HepG2 (cell line): ENCODE data around the gene MFAP3L.

Experiments
- JUND ChIP-seq: sonication (generic); formaldehyde crosslinking; IDR thresholded peaks from 2 replicates; pipeline ENCODE4 v1.8.0; 2022; ENCODE audit warnings: mild to moderate bottlenecking, missing genetic modification reagents
- SALL2 ChIP-seq: sonication (generic); formaldehyde crosslinking; IDR thresholded peaks from 2 replicates; pipeline ENCODE4 v1.8.1; 2023; ENCODE audit warnings: mild to moderate bottlenecking, missing genetic modification reagents, inconsistent platforms
- ZNF335 ChIP-seq: sonication (generic); formaldehyde crosslinking; IDR thresholded peaks from 2 replicates; pipeline ENCODE4 v1.4.0; 2020; ENCODE audit warnings: missing genetic modification reagents
- TF ChIP-seq, protein P1 (sequence below): sonication (generic); formaldehyde crosslinking; IDR thresholded peaks from 2 replicates; pipeline ENCODE4 v1.4.0; 2020; ENCODE audit warnings: missing genetic modification reagents, mild to moderate bottlenecking, borderline replicate concordance
- TF ChIP-seq, protein P2 (sequence below): sonication (generic); formaldehyde crosslinking; IDR thresholded peaks from 2 replicates; pipeline ENCODE4 v1.4.0; 2020; ENCODE audit warnings: missing genetic modification reagents, borderline replicate concordance
- TF ChIP-seq, protein P3 (sequence below): sonication (generic); formaldehyde crosslinking; IDR thresholded peaks from 2 replicates; pipeline ENCODE4 v1.4.0; 2020; ENCODE audit warnings: missing genetic modification reagents

DNA sequence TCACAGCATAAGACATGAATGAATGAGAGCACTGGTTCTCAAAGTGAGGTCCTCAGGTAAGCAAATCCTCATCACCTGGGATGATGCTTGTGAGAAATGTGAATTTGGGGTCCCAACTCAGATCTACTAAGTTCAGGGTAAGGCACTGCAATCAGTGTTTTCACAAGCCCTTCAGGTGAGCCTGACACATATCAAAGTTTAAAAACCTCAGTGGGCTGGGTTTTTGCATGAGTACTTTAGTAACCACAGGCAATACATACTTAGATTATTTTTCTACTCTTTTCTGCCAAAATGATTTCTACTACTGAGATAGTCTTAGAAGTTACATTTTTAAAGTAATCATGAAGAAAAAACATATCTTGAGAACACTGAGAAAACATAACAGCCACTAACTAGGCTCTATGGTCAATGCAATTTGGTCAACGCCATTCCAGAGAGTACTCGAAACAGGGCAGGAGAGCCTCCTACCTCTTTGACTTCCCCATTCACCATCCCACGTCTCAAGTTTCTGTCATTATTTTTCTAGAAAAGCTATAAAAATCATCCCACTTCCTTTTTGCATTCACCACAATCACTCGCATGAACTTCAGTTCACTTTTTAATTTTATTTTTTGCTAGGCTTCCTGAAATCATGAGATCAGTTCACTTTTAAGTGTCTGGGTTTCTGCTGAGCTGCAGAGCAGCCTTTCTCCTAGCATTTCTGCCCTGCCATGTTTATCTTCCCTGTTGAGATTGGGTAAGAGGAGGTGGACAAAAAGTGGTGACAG is 73.8 kb downstream of the MFAP3L start:
- TF ChIP-seq, protein P1, sequence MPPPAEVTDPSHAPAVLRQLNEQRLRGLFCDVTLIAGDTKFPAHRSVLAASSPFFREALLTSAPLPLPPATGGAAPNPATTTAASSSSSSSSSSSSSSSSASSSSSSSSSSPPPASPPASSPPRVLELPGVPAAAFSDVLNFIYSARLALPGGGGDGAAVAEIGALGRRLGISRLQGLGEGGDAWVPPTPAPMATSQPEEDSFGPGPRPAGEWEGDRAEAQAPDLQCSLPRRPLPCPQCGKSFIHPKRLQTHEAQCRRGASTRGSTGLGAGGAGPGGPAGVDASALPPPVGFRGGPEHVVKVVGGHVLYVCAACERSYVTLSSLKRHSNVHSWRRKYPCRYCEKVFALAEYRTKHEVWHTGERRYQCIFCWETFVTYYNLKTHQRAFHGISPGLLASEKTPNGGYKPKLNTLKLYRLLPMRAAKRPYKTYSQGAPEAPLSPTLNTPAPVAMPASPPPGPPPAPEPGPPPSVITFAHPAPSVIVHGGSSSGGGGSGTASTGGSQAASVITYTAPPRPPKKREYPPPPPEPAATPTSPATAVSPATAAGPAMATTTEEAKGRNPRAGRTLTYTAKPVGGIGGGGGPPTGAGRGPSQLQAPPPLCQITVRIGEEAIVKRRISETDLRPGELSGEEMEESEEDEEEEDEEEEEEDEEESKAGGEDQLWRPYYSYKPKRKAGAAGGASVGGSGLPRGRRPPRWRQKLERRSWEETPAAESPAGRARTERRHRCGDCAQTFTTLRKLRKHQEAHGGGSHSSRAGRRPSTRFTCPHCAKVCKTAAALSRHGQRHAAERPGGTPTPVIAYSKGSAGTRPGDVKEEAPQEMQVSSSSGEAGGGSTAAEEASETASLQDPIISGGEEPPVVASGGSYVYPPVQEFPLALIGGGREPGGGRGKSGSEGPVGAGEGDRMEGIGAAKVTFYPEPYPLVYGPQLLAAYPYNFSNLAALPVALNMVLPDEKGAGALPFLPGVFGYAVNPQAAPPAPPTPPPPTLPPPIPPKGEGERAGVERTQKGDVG (CRISPR knock-in tag): no peak
- no peak for TF ChIP-seq JUND (CRISPR knock-in tag)
- TF ChIP-seq ZNF335 (CRISPR knock-in tag): no peak
- TF ChIP-seq, protein P2, sequence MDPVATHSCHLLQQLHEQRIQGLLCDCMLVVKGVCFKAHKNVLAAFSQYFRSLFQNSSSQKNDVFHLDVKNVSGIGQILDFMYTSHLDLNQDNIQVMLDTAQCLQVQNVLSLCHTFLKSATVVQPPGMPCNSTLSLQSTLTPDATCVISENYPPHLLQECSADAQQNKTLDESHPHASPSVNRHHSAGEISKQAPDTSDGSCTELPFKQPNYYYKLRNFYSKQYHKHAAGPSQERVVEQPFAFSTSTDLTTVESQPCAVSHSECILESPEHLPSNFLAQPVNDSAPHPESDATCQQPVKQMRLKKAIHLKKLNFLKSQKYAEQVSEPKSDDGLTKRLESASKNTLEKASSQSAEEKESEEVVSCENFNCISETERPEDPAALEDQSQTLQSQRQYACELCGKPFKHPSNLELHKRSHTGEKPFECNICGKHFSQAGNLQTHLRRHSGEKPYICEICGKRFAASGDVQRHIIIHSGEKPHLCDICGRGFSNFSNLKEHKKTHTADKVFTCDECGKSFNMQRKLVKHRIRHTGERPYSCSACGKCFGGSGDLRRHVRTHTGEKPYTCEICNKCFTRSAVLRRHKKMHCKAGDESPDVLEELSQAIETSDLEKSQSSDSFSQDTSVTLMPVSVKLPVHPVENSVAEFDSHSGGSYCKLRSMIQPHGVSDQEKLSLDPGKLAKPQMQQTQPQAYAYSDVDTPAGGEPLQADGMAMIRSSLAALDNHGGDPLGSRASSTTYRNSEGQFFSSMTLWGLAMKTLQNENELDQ: no peak
- TF ChIP-seq, protein P3, sequence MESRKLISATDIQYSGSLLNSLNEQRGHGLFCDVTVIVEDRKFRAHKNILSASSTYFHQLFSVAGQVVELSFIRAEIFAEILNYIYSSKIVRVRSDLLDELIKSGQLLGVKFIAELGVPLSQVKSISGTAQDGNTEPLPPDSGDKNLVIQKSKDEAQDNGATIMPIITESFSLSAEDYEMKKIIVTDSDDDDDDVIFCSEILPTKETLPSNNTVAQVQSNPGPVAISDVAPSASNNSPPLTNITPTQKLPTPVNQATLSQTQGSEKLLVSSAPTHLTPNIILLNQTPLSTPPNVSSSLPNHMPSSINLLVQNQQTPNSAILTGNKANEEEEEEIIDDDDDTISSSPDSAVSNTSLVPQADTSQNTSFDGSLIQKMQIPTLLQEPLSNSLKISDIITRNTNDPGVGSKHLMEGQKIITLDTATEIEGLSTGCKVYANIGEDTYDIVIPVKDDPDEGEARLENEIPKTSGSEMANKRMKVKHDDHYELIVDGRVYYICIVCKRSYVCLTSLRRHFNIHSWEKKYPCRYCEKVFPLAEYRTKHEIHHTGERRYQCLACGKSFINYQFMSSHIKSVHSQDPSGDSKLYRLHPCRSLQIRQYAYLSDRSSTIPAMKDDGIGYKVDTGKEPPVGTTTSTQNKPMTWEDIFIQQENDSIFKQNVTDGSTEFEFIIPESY (CRISPR knock-in tag): no peak
- TF ChIP-seq SALL2 (CRISPR knock-in tag): no peak
